Upper lobe of right lung (tissue), 1 donor: ENCODE measurements around the gene MYO18A. TPM values are rescaled to one million over a fixed set of nuclear protein-coding genes. Genes with fewer than 3 reads are reported as not detected.
"Not testable (repeated sequence)": the region's sequence is repeated elsewhere in the genome, so short reads cannot be mapped to it uniquely, and the experiment has no call there.

Source experiments
- ATAC-seq: fragments of 200-7000 bp; cut with Tn5 transposase; one replicate; pipeline ENCODE4 v1.9.1; 2020; ENCODE audit warnings: mild to moderate bottlenecking, moderate library complexity
- DNase-seq: peaks from one replicate; pipeline ENCODE4 v3.0.0-alpha.2; 2020
- H3K27ac ChIP-seq: fragments of 200-600 bp; one replicate; pipeline ENCODE4 v1.8.0; 2022
- H3K27me3 ChIP-seq: fragments of 200-600 bp; one replicate; pipeline ENCODE4 v1.8.0; 2022; ENCODE audit warnings: mild to moderate bottlenecking
- H3K36me3 ChIP-seq: fragments of 200-600 bp; one replicate; pipeline ENCODE4 v1.8.0; 2022
- H3K4me1 ChIP-seq: fragments of 200-600 bp; one replicate; pipeline ENCODE4 v1.8.0; 2022
- H3K4me3 ChIP-seq: fragments of 200-600 bp; one replicate; pipeline ENCODE4 v1.8.0; 2022; ENCODE audit warnings: mild to moderate bottlenecking
- H3K9me3 ChIP-seq: fragments of 200-600 bp; one replicate; pipeline ENCODE4 v1.8.0; 2022
- CTCF ChIP-seq: fragments of 200-600 bp; IDR thresholded peaks from one replicate; pipeline ENCODE4 v1.8.0; 2022; ENCODE audit warnings: antibody characterized with exemption
- intact Hi-C: fragments of 100-400 bp; cut with DNase I; formaldehyde crosslinking; loops from one replicate; pipeline ENCODE4 v1.11.0; 2022
- total RNA-seq: library from RNA; stranded (reverse); fragmentation: NEBNext Ultra II Directional; extraction: Animal tissue kit (Norgen Biotek cat#: 25700); gene quantifications from one replicate; pipeline ENCODE4 v1.2.1, GENCODE V29; 2021
- donor health status: DM: no; HTN: yes; CAD: no; lungs with severe emphysema.

The MYO18A gene
- total RNA-seq, 1 donor from 2014 or later, result 51.0 TPM

GRCh38 chr17:29093090-29093871 lies 86.9 kb downstream of the MYO18A start:
- no peaks in the 10 kb centered on the region for H3K9me3 ChIP-seq
- H3K4me3 ChIP-seq, result no peak overlapping the region
- DNase-seq, result no peak
- no peak for TF ChIP-seq CTCF
- intact Hi-C loops, result no loop called here
- ATAC-seq, result no peak
- peaks cover 99% of the 10 kb centered on the region for H3K36me3 ChIP-seq
- H3K4me1 ChIP-seq, result no peaks in the 10 kb centered on the region
- H3K27me3 ChIP-seq, result no peaks in the 10 kb centered on the region
- H3K27ac ChIP-seq, result no peak overlapping the region

GRCh38 chr17:29091606-29092289 lies 88.5 kb downstream of the MYO18A start:
- no peaks in the 10 kb centered on the region for H3K4me1 ChIP-seq
- peaks cover 92% of the 10 kb centered on the region for H3K36me3 ChIP-seq
- intact Hi-C loops, result no loop called here
- H3K9me3 ChIP-seq, result no peaks in the 10 kb centered on the region
- no peak overlapping the region for H3K27ac ChIP-seq
- ATAC-seq, result no peak
- TF ChIP-seq CTCF, result no peak
- H3K27me3 ChIP-seq, result no peaks in the 10 kb centered on the region
- no peak for DNase-seq
- no peak overlapping the region for H3K4me3 ChIP-seq

GRCh38 chr17:29090750-29091605 lies 89.2 kb downstream of the MYO18A start:
- no peaks in the 10 kb centered on the region for H3K9me3 ChIP-seq
- no peaks in the 10 kb centered on the region for H3K27me3 ChIP-seq
- ATAC-seq (no peak), DNase-seq (no peak)
- H3K36me3 ChIP-seq, result peaks cover 92% of the 10 kb centered on the region
- intact Hi-C loops, result no loop called here
- H3K4me1 ChIP-seq, result no peaks in the 10 kb centered on the region
- no peak overlapping the region for H3K4me3 ChIP-seq
- H3K27ac ChIP-seq, result no peak overlapping the region
- no peak for TF ChIP-seq CTCF

GRCh38 chr17:29090108-29090507 lies 90.1 kb downstream of the MYO18A start:
- DNase-seq, result no peak
- intact Hi-C loops, result no loop called here
- no peak for ATAC-seq
- no peak overlapping the region for H3K27ac ChIP-seq
- no peaks in the 10 kb centered on the region for H3K4me1 ChIP-seq
- no peaks in the 10 kb centered on the region for H3K27me3 ChIP-seq
- no peak for TF ChIP-seq CTCF
- H3K36me3 ChIP-seq, result peaks cover 92% of the 10 kb centered on the region
- H3K4me3 ChIP-seq, result no peak overlapping the region
- no peaks in the 10 kb centered on the region for H3K9me3 ChIP-seq

- no peaks in the 10 kb centered on the region for H3K27me3 ChIP-seq
- no peak overlapping the region for H3K4me3 ChIP-seq
- intact Hi-C loops, result no loop called here
- DNase-seq (no peak), ATAC-seq (no peak)
- H3K9me3 ChIP-seq, result no peaks in the 10 kb centered on the region
- peaks cover 90% of the 10 kb centered on the region for H3K36me3 ChIP-seq
- no peaks in the 10 kb centered on the region for H3K4me1 ChIP-seq
- no peak overlapping the region for H3K27ac ChIP-seq
- no peak for TF ChIP-seq CTCF
These were observed 90.6 kb downstream of the MYO18A start for GRCh38 chr17:29089601-29090044.

- ATAC-seq, H3K9me3 ChIP-seq, H3K4me1 ChIP-seq, DNase-seq, H3K27ac ChIP-seq, H3K27me3 ChIP-seq, intact Hi-C loops, H3K4me3 ChIP-seq: not testable (repeated sequence)
- H3K36me3 ChIP-seq, result peaks cover 86% of the 10 kb centered on the region
These were observed 91.4 kb downstream of the MYO18A start for GRCh38 chr17:29088782-29089181.
